Ramos (cell line): ENCODE results near the gene BLOC1S1.
"Not testable (repeated sequence)": the region's sequence is repeated elsewhere in the genome, so short reads cannot be mapped to it uniquely, and the experiment has no call there.

Source experiments
- in situ Hi-C: fragments of 300-500 bp; cut with MboI; formaldehyde crosslinking; loops from one replicate; pipeline ENCODE4 v1.14.3; 2022; ENCODE audit warnings: low sequenced_read_pairs; ENCODE audit not compliant: unreplicated experiment

The BLOC1S1 gene

DNA sequence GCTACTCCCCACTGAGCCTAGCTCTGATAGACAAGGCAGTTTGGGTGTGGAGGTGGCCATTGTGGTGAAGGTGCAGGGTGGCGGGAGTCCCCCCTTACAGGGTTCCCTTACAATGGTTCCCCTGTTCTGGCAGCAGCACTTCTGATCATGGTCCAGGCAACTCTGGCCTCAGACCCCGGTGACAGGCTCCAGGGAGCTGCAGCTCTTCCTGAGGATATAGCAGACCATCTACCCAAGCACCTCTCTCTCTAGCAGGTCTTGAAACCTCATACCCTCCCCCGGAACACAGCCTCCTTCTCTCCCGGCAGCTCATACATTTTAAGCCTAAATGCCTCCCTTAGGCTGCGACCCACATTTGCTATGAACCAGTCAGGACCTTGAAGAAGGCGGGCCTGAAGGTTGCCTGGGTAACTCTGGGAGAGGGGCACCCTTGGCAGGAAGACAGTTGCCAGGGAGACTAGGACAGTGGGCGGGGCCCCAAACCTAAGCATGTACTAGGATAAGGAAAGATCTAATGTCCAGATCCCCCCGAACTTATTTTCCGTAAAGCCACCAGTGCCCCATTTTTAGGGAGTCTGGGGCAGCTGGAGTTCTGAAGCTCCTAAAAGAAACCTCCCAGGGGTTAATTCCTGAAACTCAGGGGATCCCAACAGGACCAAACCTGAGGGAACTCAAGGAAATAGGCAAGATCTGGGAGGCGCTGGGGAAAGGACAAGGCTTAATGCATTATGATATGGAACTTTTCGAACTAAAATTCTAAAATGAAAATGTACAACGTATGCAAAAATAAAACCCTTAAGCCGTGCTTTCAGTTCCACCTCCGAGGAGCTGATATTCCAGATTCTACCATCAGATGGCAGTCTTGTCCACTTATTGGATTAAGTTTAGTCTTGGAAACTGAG lies 22.5 kb downstream of the BLOC1S1 start:
- in situ Hi-C loops: loop anchor here (10.0 kb wide), 1 partner anchor 296 kb away; no protein-coding TSS in a partner anchor

DNA sequence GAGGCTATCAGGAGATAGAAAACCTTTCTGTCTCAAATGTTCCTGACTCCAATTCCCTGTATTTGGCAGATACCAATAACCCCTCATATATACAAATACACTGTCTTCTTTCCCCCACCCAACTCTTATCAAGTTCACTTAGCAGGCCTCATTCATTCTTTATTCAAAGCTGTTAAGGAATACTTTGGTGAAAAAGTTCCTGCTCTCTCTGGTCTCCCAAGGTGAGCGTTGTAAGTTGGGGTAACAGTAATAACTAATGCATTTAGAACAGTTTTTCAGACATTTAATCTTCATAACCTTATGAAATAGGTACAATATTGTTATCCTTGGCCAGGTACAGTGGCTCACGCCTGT lies 23.2 kb downstream of the BLOC1S1 start:
- in situ Hi-C loops: loop anchor here (10.0 kb wide), 1 partner anchor 296 kb away; no protein-coding TSS in a partner anchor

DNA sequence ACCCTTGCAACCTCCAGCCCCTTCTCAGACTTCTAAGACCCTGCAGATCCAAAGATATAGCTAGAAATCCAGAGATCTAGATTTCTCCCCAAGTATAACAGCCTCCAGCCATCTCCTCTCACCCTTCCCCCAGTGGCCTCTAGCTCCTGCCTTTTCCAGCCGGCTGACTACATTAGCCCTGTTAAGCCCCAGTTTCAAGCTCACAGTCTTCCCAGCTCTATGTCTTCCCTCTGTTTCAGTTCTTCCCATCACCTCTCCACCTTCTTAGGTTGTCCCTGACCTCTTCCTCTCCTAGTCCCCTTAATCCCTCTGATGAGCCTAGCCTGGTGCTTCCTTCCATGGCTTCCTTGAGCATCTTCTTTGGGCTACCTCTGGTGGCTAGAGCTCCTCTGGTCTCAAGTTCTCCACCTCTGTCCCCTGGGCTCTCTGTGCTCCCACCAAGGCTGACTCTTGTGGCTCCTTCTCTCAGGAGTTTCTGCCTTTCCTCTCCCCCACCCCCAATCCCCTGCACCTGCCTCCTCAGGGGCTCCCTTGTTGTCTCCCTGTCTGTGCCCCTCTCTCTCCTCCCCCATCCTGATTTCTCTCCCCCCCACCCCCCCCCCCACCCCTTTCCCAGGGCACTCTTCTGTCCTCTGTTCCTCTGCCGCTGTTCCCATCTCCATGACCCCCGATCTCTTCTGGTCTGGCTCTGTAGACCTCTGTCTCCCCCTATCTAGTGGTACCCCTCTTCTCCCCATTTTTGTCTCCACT lies 26.3 kb downstream of the BLOC1S1 start:
- in situ Hi-C loops: no loop called here

GRCh38 chr12:55742719-55743405 lies 27.0 kb downstream of the BLOC1S1 start, which contains the start of gene GDF11:
GDF11 (plus strand) TSS chr12:55743122; CDS start chr12:55743317, 195 bp downstream.
- in situ Hi-C loops: no loop called here

DNA sequence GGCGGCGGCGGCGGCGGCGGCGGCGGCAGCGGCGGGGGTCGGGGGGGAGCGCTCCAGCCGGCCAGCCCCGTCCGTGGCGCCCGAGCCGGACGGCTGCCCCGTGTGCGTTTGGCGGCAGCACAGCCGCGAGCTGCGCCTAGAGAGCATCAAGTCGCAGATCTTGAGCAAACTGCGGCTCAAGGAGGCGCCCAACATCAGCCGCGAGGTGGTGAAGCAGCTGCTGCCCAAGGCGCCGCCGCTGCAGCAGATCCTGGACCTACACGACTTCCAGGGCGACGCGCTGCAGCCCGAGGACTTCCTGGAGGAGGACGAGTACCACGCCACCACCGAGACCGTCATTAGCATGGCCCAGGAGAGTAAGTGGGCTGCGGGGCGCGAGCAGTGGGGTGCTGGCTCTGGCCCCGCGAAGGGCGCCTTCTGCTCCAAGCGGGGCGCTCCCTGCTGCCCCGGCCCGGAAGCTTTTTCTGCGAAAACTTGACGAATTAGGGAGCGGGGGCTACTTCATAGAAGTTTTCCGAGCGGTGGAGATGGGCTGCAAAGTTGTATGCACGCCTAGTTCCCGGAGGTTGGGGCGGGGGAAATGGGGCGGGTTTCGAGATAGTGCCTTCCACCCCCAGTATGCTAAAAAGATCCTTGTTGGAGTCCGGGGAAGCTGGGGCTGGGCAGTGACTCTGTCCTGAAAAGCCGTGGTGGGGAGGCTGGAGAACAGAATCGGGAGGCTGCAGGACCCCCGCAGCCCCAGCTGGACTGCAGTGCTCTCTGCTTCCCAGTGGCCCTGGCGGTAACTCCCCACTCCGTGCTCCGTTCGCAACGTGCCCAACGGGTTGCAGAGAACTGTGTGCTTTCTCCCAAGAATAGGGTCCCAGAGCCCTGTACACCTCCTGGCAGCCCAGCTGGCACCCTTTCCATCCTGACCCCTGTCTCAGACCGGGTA lies 27.8 kb downstream of the BLOC1S1 start:
- in situ Hi-C loops: no loop called here

DNA sequence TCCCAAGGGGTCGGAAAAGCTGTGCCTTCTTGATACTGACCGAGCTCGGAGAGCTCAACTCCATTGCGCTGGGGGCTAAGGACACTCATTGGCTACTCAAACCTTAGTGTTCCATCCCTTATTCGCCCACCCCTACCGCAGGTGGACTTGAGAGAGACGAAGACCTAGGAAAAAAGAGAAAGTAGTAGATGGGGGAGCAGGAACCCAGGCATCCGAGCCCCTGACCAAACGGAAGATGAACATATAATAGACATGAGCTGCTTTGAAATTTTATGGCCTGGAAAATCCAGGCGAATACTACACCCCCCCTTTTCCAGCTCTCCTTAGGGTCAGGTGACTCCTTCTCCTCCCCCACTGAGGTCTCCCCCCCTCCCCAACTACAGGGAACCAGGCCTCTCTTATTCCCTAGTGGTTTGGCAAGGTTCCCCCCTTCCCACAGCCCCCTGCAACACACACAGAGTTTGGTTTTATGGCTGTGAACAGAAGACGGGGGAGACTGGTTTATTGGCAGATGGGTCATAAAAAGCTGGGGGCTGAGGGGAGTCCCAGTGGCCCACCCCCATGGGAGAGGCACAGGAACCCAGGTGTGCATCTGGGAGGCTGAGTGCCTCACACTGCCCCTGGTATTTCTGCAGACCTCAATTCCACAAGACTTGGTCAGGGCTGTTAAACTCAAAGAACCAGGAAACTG lies 28.6 kb downstream of the BLOC1S1 start:
- in situ Hi-C loops: loop anchor here (5.0 kb wide), 1 partner anchor 198 kb away; no protein-coding TSS in a partner anchor

- in situ Hi-C loops: loop anchor here (5.0 kb wide), 1 partner anchor 197 kb away; no protein-coding TSS in a partner anchor
Measured at GRCh38 chr12:55745361-55746173, 29.7 kb downstream of the BLOC1S1 start.

- in situ Hi-C loops: loop anchor here (5.0 kb wide), 1 partner anchor 196 kb away; no protein-coding TSS in a partner anchor
Measured at GRCh38 chr12:55746174-55746912, 30.5 kb downstream of the BLOC1S1 start.

DNA sequence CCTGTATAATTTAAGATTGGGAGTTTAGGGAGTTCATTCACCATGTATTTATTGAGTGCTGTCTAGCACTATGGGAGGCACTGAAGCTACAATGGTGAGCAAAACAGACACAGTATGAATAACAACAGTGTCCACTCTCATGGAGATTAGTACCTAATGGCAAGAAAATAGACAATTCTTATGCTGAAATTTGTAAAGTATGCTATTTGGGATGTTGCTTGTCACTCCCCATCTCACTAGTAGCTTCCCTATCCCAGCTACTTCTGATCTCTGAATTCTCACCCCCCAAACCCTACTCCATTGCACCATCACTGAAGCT lies 31.0 kb downstream of the BLOC1S1 start:
- in situ Hi-C loops: loop anchor here (5.0 kb wide), 1 partner anchor 195 kb away; no protein-coding TSS in a partner anchor

- in situ Hi-C loops: loop anchor here (5.0 kb wide), 1 partner anchor 194 kb away; no protein-coding TSS in a partner anchor
Measured at GRCh38 chr12:55748230-55748993, 32.6 kb downstream of the BLOC1S1 start.

- in situ Hi-C loops: no loop called here
Measured at GRCh38 chr12:55755246-55755645, 39.4 kb downstream of the BLOC1S1 start.

- in situ Hi-C loops: no loop called here
Measured at GRCh38 chr12:55757701-55758100, 41.9 kb downstream of the BLOC1S1 start.

- in situ Hi-C loops: not testable (repeated sequence)
Measured at GRCh38 chr12:55758575-55758974, 42.7 kb downstream of the BLOC1S1 start.

GRCh38 chr12:55760663-55761062 lies 44.8 kb downstream of the BLOC1S1 start:
- in situ Hi-C loops: no loop called here

GRCh38 chr12:55762646-55763045 lies 46.8 kb downstream of the BLOC1S1 start:
- in situ Hi-C loops: no loop called here

DNA sequence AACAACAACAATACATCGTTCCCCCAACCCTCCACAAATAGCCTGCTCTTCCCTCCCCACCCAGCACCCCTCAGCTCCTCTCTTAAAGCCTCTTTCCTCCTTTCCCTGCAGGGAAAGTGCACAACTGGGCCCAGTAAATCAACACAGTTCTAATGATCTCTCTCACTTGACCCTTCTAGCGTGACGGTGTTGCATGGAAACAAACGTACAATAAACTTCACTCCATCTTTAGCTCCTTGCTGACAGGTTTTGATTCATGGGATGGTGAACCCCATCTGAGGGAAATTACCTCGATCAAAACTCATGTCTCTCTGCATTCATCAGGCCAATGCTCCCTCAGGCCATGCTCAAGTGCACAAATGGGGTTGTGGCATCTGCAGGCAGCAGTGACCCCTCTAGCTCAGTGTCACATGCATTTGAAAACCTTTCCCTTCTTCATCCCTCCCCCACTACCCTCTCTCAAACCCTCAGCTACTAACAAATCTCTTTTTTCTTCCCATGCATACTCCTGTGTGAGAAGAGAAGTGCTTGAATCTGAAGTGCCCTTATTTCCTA lies 50.0 kb downstream of the BLOC1S1 start:
- in situ Hi-C loops: no loop called here
